ENCODE data around the gene TNFRSF18.
"Not testable (repeated sequence)": the region's sequence is repeated elsewhere in the genome, so short reads cannot be mapped to it uniquely, and the experiment has no call there.

The TNFRSF18 gene

GRCh38 chr1:1206376-1206965 lies at the start of gene TNFRSF18:
TNFRSF18 (minus strand) TSS chr1:1206592; CDS start chr1:1206571, 21 bp downstream.
- no peak for DNase-seq (ENCODE audit: low read depth in 2 of 2)

GRCh38 chr1:1255611-1256010 lies 49.2 kb upstream of the TNFRSF18 start:
- DNase-seq (ENCODE audit: low read depth in 2 of 2) = no peak

GRCh38 chr1:1255078-1255477 lies 48.7 kb upstream of the TNFRSF18 start:
- DNase-seq (ENCODE audit: low read depth in 2 of 2) = no peak

GRCh38 chr1:1254667-1254998 lies 48.2 kb upstream of the TNFRSF18 start:
- DNase-seq (ENCODE audit: low read depth in 2 of 2) = no peak

GRCh38 chr1:1253972-1254666 lies 47.7 kb upstream of the TNFRSF18 start:
- DNase-seq (ENCODE audit: low read depth in 2 of 2) = no peak

- no peak for DNase-seq (ENCODE audit: low read depth in 2 of 2)
Observed at GRCh38 chr1:1253314-1253713, 46.9 kb upstream of the TNFRSF18 start.

- peak; percentile 53 to 62 for DNase-seq (ENCODE audit: low read depth in 2 of 2)
Observed at GRCh38 chr1:1250786-1251284, 44.4 kb upstream of the TNFRSF18 start.

- DNase-seq (ENCODE audit: low read depth in 2 of 2) = not testable (repeated sequence)
Observed at GRCh38 chr1:1248009-1248913, 41.9 kb upstream of the TNFRSF18 start.

- no peak for DNase-seq (ENCODE audit: low read depth in 2 of 2)
Observed at GRCh38 chr1:1247341-1247913, 41.0 kb upstream of the TNFRSF18 start.

- no peak for DNase-seq (ENCODE audit: low read depth in 2 of 2)
Observed at GRCh38 chr1:1246577-1247340, 40.4 kb upstream of the TNFRSF18 start, which contains the start of gene C1QTNF12. C1QTNF12 (minus strand) TSS chr1:1246722; CDS start chr1:1246690, 32 bp downstream.

- no peak for DNase-seq (ENCODE audit: low read depth in 2 of 2)
Observed at GRCh38 chr1:1245817-1246576, 39.6 kb upstream of the TNFRSF18 start.

- no peak for DNase-seq (ENCODE audit: low read depth in 2 of 2)
Observed at GRCh38 chr1:1245178-1245816, 38.9 kb upstream of the TNFRSF18 start.

- no peak for DNase-seq (ENCODE audit: low read depth in 2 of 2)
Observed at GRCh38 chr1:1244192-1244811, 37.9 kb upstream of the TNFRSF18 start.

GRCh38 chr1:1243807-1244191 lies 37.4 kb upstream of the TNFRSF18 start:
- no peak for DNase-seq (ENCODE audit: low read depth in 2 of 2)

- no peak for DNase-seq (ENCODE audit: low read depth in 2 of 2)
Observed at GRCh38 chr1:1243266-1243660, 36.9 kb upstream of the TNFRSF18 start.

GRCh38 chr1:1242461-1243265 lies 36.3 kb upstream of the TNFRSF18 start:
- no peak for DNase-seq (ENCODE audit: low read depth in 2 of 2)

- DNase-seq (ENCODE audit: low read depth in 2 of 2) = no peak
Observed at GRCh38 chr1:1241588-1242219, 35.3 kb upstream of the TNFRSF18 start.

All from stimulated activated CD8-positive, alpha-beta memory T cell treated with anti-CD3 and anti-CD28 coated beads, Interleukin-15, amount 100 ng/mL, for 4 hours (primary cell).